Osteocyte (in vitro differentiated cells): ENCODE results near the gene RMI2. TPM values are rescaled to one million over a fixed set of nuclear protein-coding genes. Genes with fewer than 3 reads are reported as not detected.
"Not testable (repeated sequence)": the region's sequence is repeated elsewhere in the genome, so short reads cannot be mapped to it uniquely, and the experiment has no call there.

Experiments
- DNase-seq: peaks from one replicate; pipeline ENCODE4 v3.0.0; 2021; ENCODE audit warnings: mixed read lengths; ENCODE audit not compliant: unreplicated experiment; ENCODE audit errors: extremely low spot score
- H3K27ac Mint-ChIP-seq: one replicate; pipeline ENCODE4 v1.8.0; 2021; ENCODE audit warnings: mild to moderate bottlenecking, mixed read lengths; ENCODE audit not compliant: unreplicated experiment
- H3K27me3 Mint-ChIP-seq: one replicate; pipeline ENCODE4 v1.8.0; 2021; ENCODE audit warnings: mixed read lengths; ENCODE audit not compliant: unreplicated experiment
- H3K36me3 Mint-ChIP-seq: one replicate; pipeline ENCODE4 v1.8.0; 2021; ENCODE audit warnings: mixed read lengths; ENCODE audit not compliant: unreplicated experiment
- H3K4me1 Mint-ChIP-seq: one replicate; pipeline ENCODE4 v1.8.0; 2021; ENCODE audit warnings: mixed read lengths; ENCODE audit not compliant: unreplicated experiment
- H3K4me3 Mint-ChIP-seq: one replicate; pipeline ENCODE4 v1.8.0; 2021; ENCODE audit warnings: mild to moderate bottlenecking, moderate library complexity, mixed read lengths; ENCODE audit not compliant: unreplicated experiment
- H3K9me3 Mint-ChIP-seq: one replicate; pipeline ENCODE4 v1.8.0; 2021; ENCODE audit warnings: mixed read lengths; ENCODE audit not compliant: unreplicated experiment
- CTCF ChIP-seq: fragments of 200-600 bp; sonication (generic); IDR thresholded peaks from 2 replicates; pipeline ENCODE4 v1.5.0; 2021; ENCODE audit warnings: antibody characterized with exemption, mild to moderate bottlenecking, moderate library complexity
- total RNA-seq: library from RNA; stranded (reverse); gene quantifications from 2 replicates; pipeline ENCODE4 v1.2.1, GENCODE V29; 2021

The RMI2 gene
- total RNA-seq, 1 donor from 2014 or later, result 4.1 TPM

DNA sequence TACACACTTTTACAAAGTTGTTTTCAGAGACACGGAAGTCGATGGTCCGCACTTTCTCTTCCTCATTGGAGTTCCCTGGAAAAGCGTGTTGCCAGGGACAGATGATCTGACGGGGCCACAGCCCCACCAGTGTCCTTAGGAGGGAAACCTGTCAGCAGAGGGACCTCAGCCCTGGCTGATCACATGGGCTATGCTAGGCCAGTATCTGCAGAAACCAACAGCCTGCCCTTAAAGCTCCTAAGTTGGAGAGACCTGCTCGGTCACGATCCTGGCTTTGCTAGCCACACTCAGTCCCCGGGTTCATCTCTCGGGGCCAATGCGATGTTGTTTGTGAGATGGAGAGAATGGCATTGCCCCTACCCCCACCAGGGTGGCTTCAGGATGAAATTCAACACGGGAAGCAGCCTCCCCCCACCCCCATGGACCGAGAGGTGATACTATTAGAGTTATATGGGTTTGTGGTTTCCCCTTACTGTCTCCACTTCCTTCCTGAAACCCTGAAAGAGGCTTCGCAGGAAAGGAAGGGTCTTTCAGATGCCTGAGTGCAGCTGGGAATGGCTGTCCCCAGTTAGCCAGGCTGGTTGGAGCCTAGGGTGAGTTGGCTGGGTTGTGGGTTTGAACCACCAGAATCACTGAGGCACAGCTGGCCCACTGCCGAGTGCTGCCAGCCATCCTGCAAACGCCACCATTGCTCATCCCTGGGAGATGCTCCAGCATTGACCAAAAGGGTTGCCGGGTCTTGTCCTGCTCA lies 16.6 kb downstream of the RMI2 start:
- H3K27ac Mint-ChIP-seq, result no peak overlapping the region
- H3K27me3 Mint-ChIP-seq, result no peaks in the 10 kb centered on the region
- DNase-seq, result no peak
- peaks cover 67% of the 10 kb centered on the region for H3K4me1 Mint-ChIP-seq
- TF ChIP-seq CTCF, result no peak
- H3K36me3 Mint-ChIP-seq, result no peaks in the 10 kb centered on the region
- H3K4me3 Mint-ChIP-seq, result no peak overlapping the region
- H3K9me3 Mint-ChIP-seq, result no peaks in the 10 kb centered on the region

- DNase-seq, result no peak
- Mint-ChIP-seq H3K36me3 (no peaks in the 10 kb centered on the region), H3K4me3 (no peak overlapping the region), H3K9me3 (no peaks in the 10 kb centered on the region), H3K4me1 (peaks cover 49% of the 10 kb centered on the region), H3K27me3 (no peaks in the 10 kb centered on the region), H3K27ac (no peak overlapping the region)
- TF ChIP-seq CTCF, result no peak
These were observed 18.6 kb downstream of the RMI2 start for GRCh38 chr16:11363927-11364258.

DNA sequence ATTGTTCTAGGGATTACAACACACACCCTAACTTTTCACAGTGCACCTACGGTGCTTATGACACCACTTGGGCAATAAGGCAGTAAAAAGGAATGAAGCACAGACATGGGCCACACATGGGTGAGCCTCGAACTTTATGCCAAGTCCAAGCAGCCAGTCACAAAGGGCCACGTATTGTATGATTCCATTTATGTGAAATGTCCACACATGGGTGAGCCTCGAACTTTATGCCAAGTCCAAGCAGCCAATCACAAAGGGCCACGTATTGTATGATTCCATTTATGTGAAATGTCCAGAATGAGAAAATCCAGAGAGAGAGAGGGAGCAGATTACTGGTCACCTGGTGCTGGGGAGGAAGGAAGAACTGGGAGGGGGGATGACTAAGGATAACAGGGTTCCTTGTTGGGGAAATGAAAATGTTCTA lies 22.2 kb downstream of the RMI2 start:
- no peaks in the 10 kb centered on the region for H3K27me3 Mint-ChIP-seq
- H3K9me3 Mint-ChIP-seq, result no peaks in the 10 kb centered on the region
- H3K27ac Mint-ChIP-seq, result no peak overlapping the region
- TF ChIP-seq CTCF, result no peak
- H3K4me3 Mint-ChIP-seq, result no peak overlapping the region
- peaks cover 22% of the 10 kb centered on the region for H3K4me1 Mint-ChIP-seq
- no peak for DNase-seq
- H3K36me3 Mint-ChIP-seq, result no peaks in the 10 kb centered on the region

DNA sequence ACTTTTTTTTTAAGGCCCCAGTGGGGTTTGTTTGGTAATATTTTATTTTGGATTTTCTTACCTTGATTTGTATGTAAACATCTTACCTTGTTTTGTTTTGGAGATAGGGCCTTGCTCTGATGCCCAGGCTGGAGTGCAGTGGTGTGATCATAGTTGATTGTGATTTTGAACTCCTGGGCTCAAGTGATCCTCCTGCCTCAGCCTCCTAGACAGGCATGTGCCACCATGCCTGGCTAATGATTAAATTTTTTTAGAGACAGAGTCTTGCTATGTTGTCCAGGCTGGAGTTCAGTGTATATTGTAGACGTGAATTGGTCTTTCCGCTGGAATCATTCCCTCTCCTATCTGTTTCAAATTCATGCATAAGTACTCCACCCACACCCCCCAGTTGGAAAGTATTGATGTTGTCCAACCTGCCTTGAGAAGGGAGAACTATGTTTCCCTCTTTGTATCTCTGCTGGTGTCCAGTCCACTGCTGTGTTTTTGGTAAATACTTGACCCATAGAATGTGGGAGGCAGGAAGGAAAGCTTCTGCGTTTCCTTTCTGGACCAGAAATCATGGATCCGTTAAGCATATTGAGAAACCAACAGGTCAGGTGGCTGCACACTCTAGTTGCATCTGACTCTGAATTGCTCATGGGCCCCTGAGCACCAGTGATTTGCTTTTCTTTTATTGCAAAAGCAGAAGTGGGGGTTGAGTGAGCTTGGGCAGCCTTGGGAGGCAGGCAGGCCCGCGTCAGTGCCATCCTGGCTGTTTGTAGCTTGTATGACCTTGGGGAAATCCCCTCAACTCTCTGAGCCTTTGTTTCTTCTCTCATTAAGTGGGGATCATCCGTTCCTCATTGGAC lies 25.0 kb downstream of the RMI2 start:
- Mint-ChIP-seq H3K4me3 (no peak overlapping the region), H3K27ac (no peak overlapping the region), H3K36me3 (no peaks in the 10 kb centered on the region), H3K27me3 (no peaks in the 10 kb centered on the region), H3K9me3 (no peaks in the 10 kb centered on the region), H3K4me1 (peaks cover 2% of the 10 kb centered on the region)
- no peak for DNase-seq
- no peak for TF ChIP-seq CTCF

GRCh38 chr16:11370932-11371279 lies 25.6 kb downstream of the RMI2 start:
- DNase-seq, H3K9me3 Mint-ChIP-seq, H3K4me3 Mint-ChIP-seq, H3K4me1 Mint-ChIP-seq, H3K27ac Mint-ChIP-seq, H3K36me3 Mint-ChIP-seq, H3K27me3 Mint-ChIP-seq: not testable (repeated sequence)
